Common myeloid progenitor, CD34-positive (primary cell): ENCODE results near the gene SOX2.
A peak's percentile ranks its signal among the peaks of the same experiment; 100 is the strongest.

Experiments
- CTCF ChIA-PET: fragments of 350-600 bp; sonication (Branson Sonifier 250); formaldehyde crosslinking; loops from one replicate; lab custom pipeline; 2021; ENCODE audit warnings: antibody characterized with exemption; lab: Charles Lee
- POLR2A ChIA-PET: fragments of 350-600 bp; sonication (Branson Sonifier 250); formaldehyde crosslinking; loops from one replicate; lab custom pipeline; 2021; ENCODE audit warnings: antibody characterized with exemption; lab: Charles Lee
- DNase-seq, 3 donors: peaks; one replicate each; pipeline versions ENCODE4 v3.0.0 to v3.0.0-alpha.2; 2013
- H3K27ac ChIP-seq, 2 experiments: 1 replicate in 1 of 2; 2 replicates in 1 of 2; pipeline ENCODE4 v1.7.0; 2013; ENCODE audit warnings: inconsistent platforms in 2 of 2, low read length in 2 of 2, mild to moderate bottlenecking in 2 of 2, low read depth in 1 of 2, moderate library complexity in 1 of 2; ENCODE audit not compliant: severe bottlenecking in 2 of 2, insufficient read depth in 1 of 2, poor library complexity in 1 of 2
- H3K27me3 ChIP-seq, 5 experiments: replicated peaks in 2 of 5; 1 replicate in 3 of 5; 2 replicates in 2 of 5; pipeline versions ENCODE4 v1.6.1 to v1.7.0; 2013; ENCODE audit warnings: low read length in 4 of 5, mild to moderate bottlenecking in 2 of 5, moderate library complexity in 2 of 5, inconsistent platforms in 1 of 5; ENCODE audit not compliant: insufficient read depth in 5 of 5, control insufficient read depth in 4 of 5
- H3K36me3 ChIP-seq, 4 experiments: 1 replicate in 2 of 4; 2 replicates in 2 of 4; pipeline versions ENCODE4 v1.6.1 to v1.7.0; 2013; ENCODE audit warnings: low read length in 3 of 4, control low read depth in 1 of 4, mild to moderate bottlenecking in 1 of 4; ENCODE audit not compliant: control insufficient read depth in 4 of 4, insufficient read depth in 4 of 4
- H3K4me1 ChIP-seq, 4 experiments: 1 replicate in 3 of 4; 2 replicates in 1 of 4; pipeline versions ENCODE4 v1.6.1 to v1.7.1; 2013; ENCODE audit warnings: low read length in 3 of 4, mild to moderate bottlenecking in 3 of 4, control low read depth in 1 of 4, inconsistent platforms in 1 of 4, moderate library complexity in 1 of 4; ENCODE audit not compliant: control insufficient read depth in 4 of 4, insufficient read depth in 4 of 4; ENCODE audit errors: control extremely low read depth in 1 of 4
- H3K4me3 ChIP-seq, 7 experiments: 1 replicate in 4 of 7; 2 replicates in 3 of 7; pipeline versions ENCODE4 v1.5.1 to v1.7.0; 2013; ENCODE audit warnings: mild to moderate bottlenecking in 7 of 7, low read length in 6 of 7, moderate library complexity in 6 of 7, inconsistent platforms in 2 of 7, low read depth in 2 of 7, control low read depth in 1 of 7; ENCODE audit not compliant: insufficient read depth in 4 of 7, control insufficient read depth in 1 of 7; ENCODE audit errors: extremely low read depth in 1 of 7
- H3K9me3 ChIP-seq, 5 experiments: 1 replicate in 4 of 5; 2 replicates in 1 of 5; pipeline versions ENCODE4 v1.6.1 to v1.7.1; 2013; ENCODE audit warnings: low read length in 4 of 5, mild to moderate bottlenecking in 2 of 5, inconsistent platforms in 1 of 5, low read depth in 1 of 5, moderate library complexity in 1 of 5; ENCODE audit not compliant: control insufficient read depth in 4 of 5, insufficient read depth in 2 of 5; ENCODE audit errors: control extremely low read depth in 1 of 5
- WGBS: methylation state at CpG from one replicate; pipeline ENCODE4 v1.1.5; 2013; ENCODE audit not compliant: insufficient coverage; 5-methylcytosine and 5-hydroxymethylcytosine counted together

SOX2 gene

GRCh38 chr3:181712553-181713279, 991 bp downstream of the SOX2 start:
- WGBS, result 5% methylated on average over 55 of the region's 65 CpGs
- CTCF ChIA-PET, result interaction anchor here (1.1 to 2.1 kb wide), 3 partner anchors 12 to 16 kb away, joined by 5 to 7 read pairs (median 6); no protein-coding TSS in a partner anchor
- DNase-seq, result peak in 1 of 3 donors; percentile 55
- Histone ChIP-seq H3K9me3 (peaks cover 0 to 6% (median 0%) of the 10 kb centered on the region in 5 experiments), H3K27me3 (peaks cover 31 to 98% (median 68%) of the 10 kb centered on the region in 5 experiments), H3K27ac (no peak overlapping the region), H3K4me1 (peaks cover 0 to 12% (median 4%) of the 10 kb centered on the region in 4 experiments), H3K4me3 (peak overlapping the region in 2 of 7 experiments; percentile 13 to 19), H3K36me3 (no peaks in the 10 kb centered on the region)
- POLR2A ChIA-PET, result no interaction called here

- Histone ChIP-seq H3K27me3 (peaks cover 33 to 98% (median 71%) of the 10 kb centered on the region in 5 experiments), H3K9me3 (peaks cover 0 to 6% (median 0%) of the 10 kb centered on the region in 5 experiments), H3K36me3 (no peaks in the 10 kb centered on the region), H3K4me3 (no peak overlapping the region), H3K4me1 (peaks cover 0 to 12% (median 4%) of the 10 kb centered on the region in 4 experiments), H3K27ac (no peak overlapping the region)
- 0% methylated on average over 1 of the region's 11 CpGs for WGBS
- ChIA-PET POLR2A (no interaction called here), CTCF (interaction anchor here (0.7 to 2.1 kb wide), 6 partner anchors 9 to 971 kb away, joined by 3 to 7 read pairs (median 5); no protein-coding TSS in a partner anchor)
- no peak for DNase-seq
Observed at GRCh38 chr3:181713280-181713647, 1.5 kb downstream of the SOX2 start.

- Histone ChIP-seq H3K9me3 (peaks cover 0 to 6% (median 0%) of the 10 kb centered on the region in 5 experiments), H3K27ac (no peak overlapping the region), H3K4me1 (peaks cover 0 to 12% (median 4%) of the 10 kb centered on the region in 4 experiments), H3K4me3 (no peak overlapping the region), H3K36me3 (no peaks in the 10 kb centered on the region), H3K27me3 (peaks cover 36 to 99% (median 70%) of the 10 kb centered on the region in 5 experiments)
- DNase-seq, result peak in 1 of 3 donors; percentile 26
- ChIA-PET POLR2A (no interaction called here), CTCF (interaction anchor here (0.7 to 2.1 kb wide), 6 partner anchors 10 to 971 kb away, joined by 3 to 7 read pairs (median 5); no protein-coding TSS in a partner anchor)
- 0% methylated on average over 2 of the region's 13 CpGs for WGBS
Observed at GRCh38 chr3:181713676-181714612, 2.2 kb downstream of the SOX2 start.

- WGBS, result 12% methylated on average over 7 of the region's 15 CpGs
- CTCF ChIA-PET, result interaction anchor here (4.1 to 4.2 kb wide), 2 partner anchors 8 to 14 kb away, joined by 27 to 32 read pairs; no protein-coding TSS in a partner anchor
- Histone ChIP-seq H3K27me3 (peaks cover 38 to 100% (median 74%) of the 10 kb centered on the region in 5 experiments), H3K27ac (no peak overlapping the region), H3K4me3 (no peak overlapping the region), H3K4me1 (peaks cover 0 to 13% (median 5%) of the 10 kb centered on the region in 4 experiments), H3K36me3 (no peaks in the 10 kb centered on the region), H3K9me3 (peaks cover 0 to 6% (median 0%) of the 10 kb centered on the region in 5 experiments)
- POLR2A ChIA-PET, result no interaction called here
- DNase-seq, result peak in 1 of 3 donors; percentile 37
Observed at GRCh38 chr3:181715571-181716340, 4.0 kb downstream of the SOX2 start.

- Histone ChIP-seq H3K4me1 (peaks cover 0 to 10% (median 3%) of the 10 kb centered on the region in 4 experiments), H3K27me3 (peaks cover 35 to 100% (median 77%) of the 10 kb centered on the region in 5 experiments), H3K27ac (no peak overlapping the region), H3K9me3 (peaks cover 0 to 6% (median 0%) of the 10 kb centered on the region in 5 experiments), H3K36me3 (no peaks in the 10 kb centered on the region), H3K4me3 (no peak overlapping the region)
- ChIA-PET CTCF (interaction anchor here (0.6 to 4.2 kb wide), 8 partner anchors 9 to 1294 kb away, joined by 3 to 32 read pairs (median 4); no protein-coding TSS in a partner anchor), POLR2A (interaction anchor here (0.7 kb wide), 1 partner anchor 23 kb away, joined by 3 read pairs; no protein-coding TSS in a partner anchor)
- WGBS, result no CpG with 5 or more reads among the region's 5 CpGs
- no peak for DNase-seq
Observed at GRCh38 chr3:181716966-181717365, 5.2 kb downstream of the SOX2 start.

GRCh38 chr3:181717549-181718171, 5.9 kb downstream of the SOX2 start:
- peak in 1 of 3 donors; percentile 8 for DNase-seq
- WGBS, result 35% methylated on average over 3 of the region's 6 CpGs
- Histone ChIP-seq H3K27ac (no peak overlapping the region), H3K27me3 (peaks cover 37 to 100% (median 81%) of the 10 kb centered on the region in 5 experiments), H3K4me3 (no peak overlapping the region), H3K9me3 (peaks cover 0 to 9% (median 0%) of the 10 kb centered on the region in 5 experiments), H3K36me3 (no peaks in the 10 kb centered on the region), H3K4me1 (peaks cover 0 to 6% (median 1%) of the 10 kb centered on the region in 4 experiments)
- CTCF ChIA-PET, result interaction anchor here (0.8 to 4.2 kb wide), 8 partner anchors 10 to 967 kb away, joined by 3 to 32 read pairs (median 4); no protein-coding TSS in a partner anchor
- POLR2A ChIA-PET, result no interaction called here
